BLaER1 (cell line): ENCODE measurements around the gene MAU2.
"Not testable (repeated sequence)": the region's sequence is repeated elsewhere in the genome, so short reads cannot be mapped to it uniquely, and the experiment has no call there.

Experiments used
- H3K27ac ChIP-seq: shearing (Covaris generic); formaldehyde crosslinking; 2 replicates; pipeline ENCODE4 v1.8.1; 2022
- H3K27me3 ChIP-seq: shearing (Covaris generic); formaldehyde crosslinking; 2 replicates; pipeline ENCODE4 v1.8.1; 2022
- H3K36me3 ChIP-seq: shearing (Covaris generic); formaldehyde crosslinking; 2 replicates; pipeline ENCODE4 v1.8.1; 2022
- H3K4me1 ChIP-seq: shearing (Covaris generic); formaldehyde crosslinking; 2 replicates; pipeline ENCODE4 v1.8.1; 2022
- H3K4me2 ChIP-seq: shearing (Covaris generic); formaldehyde crosslinking; 2 replicates; pipeline ENCODE4 v1.8.1; 2022
- H3K4me3 ChIP-seq: shearing (Covaris generic); formaldehyde crosslinking; 2 replicates; pipeline ENCODE4 v1.8.1; 2022
- H3K9ac ChIP-seq: shearing (Covaris generic); formaldehyde crosslinking; 2 replicates; pipeline ENCODE4 v1.8.1; 2022
- H3K9me3 ChIP-seq: shearing (Covaris generic); formaldehyde crosslinking; 2 replicates; pipeline ENCODE4 v1.8.1; 2022
- H4K20me1 ChIP-seq: shearing (Covaris generic); formaldehyde crosslinking; 2 replicates; pipeline ENCODE4 v1.8.1; 2022
- Cebpa-rat ChIP-seq: shearing (Covaris generic); IDR thresholded peaks from 2 replicates; pipeline ENCODE4 v1.8.1; 2022

MAU2 gene

GRCh38 chr19:19356500-19356899 is 35.9 kb downstream of the MAU2 start:
- H3K4me2 ChIP-seq, result no peak overlapping the region
- peaks cover 66% of the 10 kb centered on the region for H3K36me3 ChIP-seq
- H3K4me3 ChIP-seq, result no peak overlapping the region
- no peaks in the 10 kb centered on the region for H3K27me3 ChIP-seq
- H4K20me1 ChIP-seq, result no peaks in the 10 kb centered on the region
- H3K9ac ChIP-seq, result no peak overlapping the region
- no peak for TF ChIP-seq Cebpa-rat
- peaks cover 34% of the 10 kb centered on the region for H3K4me1 ChIP-seq
- no peak overlapping the region for H3K27ac ChIP-seq
- no peaks in the 10 kb centered on the region for H3K9me3 ChIP-seq

- H3K36me3 ChIP-seq, result peaks cover 61% of the 10 kb centered on the region
- no peak overlapping the region for H3K4me2 ChIP-seq
- no peak overlapping the region for H3K4me3 ChIP-seq
- no peak overlapping the region for H3K27ac ChIP-seq
- no peak overlapping the region for H3K9ac ChIP-seq
- H3K9me3 ChIP-seq, result no peaks in the 10 kb centered on the region
- peaks cover 39% of the 10 kb centered on the region for H3K4me1 ChIP-seq
- TF ChIP-seq Cebpa-rat, result no peak
- H4K20me1 ChIP-seq, result no peaks in the 10 kb centered on the region
- H3K27me3 ChIP-seq, result no peaks in the 10 kb centered on the region
Observed at GRCh38 chr19:19356901-19357566, 36.4 kb downstream of the MAU2 start.

GRCh38 chr19:19361075-19361594 is 40.5 kb downstream of the MAU2 start:
- Histone ChIP-seq H4K20me1 (no peaks in the 10 kb centered on the region), H3K9me3 (no peaks in the 10 kb centered on the region), H3K4me1 (peaks cover 73% of the 10 kb centered on the region), H3K27me3 (no peaks in the 10 kb centered on the region), H3K4me2 (peak overlapping the region; percentile 69), H3K36me3 (peaks cover 20% of the 10 kb centered on the region), H3K4me3 (no peak overlapping the region), H3K27ac (peak overlapping the region; percentile 52; the same call in 1 of the 2 replicates), H3K9ac (no peak overlapping the region)
- TF ChIP-seq Cebpa-rat, result no peak

- Histone ChIP-seq H3K9me3 (no peaks in the 10 kb centered on the region), H3K27me3 (no peaks in the 10 kb centered on the region), H3K9ac (peak overlapping the region; percentile 31; the same call in 1 of the 2 replicates), H4K20me1 (no peaks in the 10 kb centered on the region), H3K4me1 (peaks cover 81% of the 10 kb centered on the region), H3K36me3 (peaks cover 11% of the 10 kb centered on the region), H3K4me3 (no peak overlapping the region), H3K27ac (peak overlapping the region; percentile 52), H3K4me2 (peak overlapping the region; percentile 69)
- no peak for TF ChIP-seq Cebpa-rat
Observed at GRCh38 chr19:19362075-19362474, 41.4 kb downstream of the MAU2 start.

GRCh38 chr19:19366434-19367396 is 46.1 kb downstream of the MAU2 start:
- Histone ChIP-seq H3K27ac (no peak overlapping the region), H4K20me1 (no peaks in the 10 kb centered on the region), H3K9me3 (no peaks in the 10 kb centered on the region), H3K4me3 (no peak overlapping the region), H3K9ac (no peak overlapping the region), H3K4me2 (peak overlapping the region; percentile 21; the same call in 1 of the 2 replicates), H3K27me3 (no peaks in the 10 kb centered on the region), H3K4me1 (peaks cover 54% of the 10 kb centered on the region), H3K36me3 (no peaks in the 10 kb centered on the region)
- TF ChIP-seq Cebpa-rat, result no peak

GRCh38 chr19:19368087-19368486 is 47.5 kb downstream of the MAU2 start:
- Histone ChIP-seq H3K9ac (no peak overlapping the region), H3K36me3 (no peaks in the 10 kb centered on the region), H4K20me1 (no peaks in the 10 kb centered on the region), H3K27me3 (no peaks in the 10 kb centered on the region), H3K9me3 (no peaks in the 10 kb centered on the region), H3K27ac (no peak overlapping the region), H3K4me1 (peaks cover 51% of the 10 kb centered on the region), H3K4me2 (no peak overlapping the region), H3K4me3 (no peak overlapping the region)
- TF ChIP-seq Cebpa-rat, result no peak

- Histone ChIP-seq H3K9ac (no peak overlapping the region), H3K27ac (no peak overlapping the region)
- TF ChIP-seq Cebpa-rat, result no peak
Observed at GRCh38 chr19:19371059-19371458, 50.4 kb downstream of the MAU2 start.

GRCh38 chr19:19372656-19373416 is 52.2 kb downstream of the MAU2 start:
- TF ChIP-seq Cebpa-rat, result no peak
- peak overlapping the region; percentile 60 for H3K27ac ChIP-seq
- peak overlapping the region; percentile 21; the same call in 1 of the 2 replicates for H3K9ac ChIP-seq
- H3K4me2 ChIP-seq, result peak overlapping the region; percentile 73
- peaks cover 44% of the 10 kb centered on the region for H3K4me1 ChIP-seq
- H3K4me3 ChIP-seq, result peak overlapping the region; percentile 29; the same call in 1 of the 2 replicates
- H3K36me3 ChIP-seq, result no peaks in the 10 kb centered on the region
- H4K20me1 ChIP-seq, result no peaks in the 10 kb centered on the region
- no peaks in the 10 kb centered on the region for H3K9me3 ChIP-seq
- H3K27me3 ChIP-seq, result no peaks in the 10 kb centered on the region

More at GRCh38 chr19:19371059-19371458, 50.4 kb downstream of the MAU2 start:
- H3K9me3 ChIP-seq, result no peaks in the 10 kb centered on the region
- H3K4me3 ChIP-seq, result no peak overlapping the region
- H3K36me3 ChIP-seq, result no peaks in the 10 kb centered on the region
- peaks cover 51% of the 10 kb centered on the region for H3K4me1 ChIP-seq
- H3K4me2 ChIP-seq, result no peak overlapping the region
- H4K20me1 ChIP-seq, result no peaks in the 10 kb centered on the region
- no peaks in the 10 kb centered on the region for H3K27me3 ChIP-seq

- Histone ChIP-seq H3K9ac (no peak overlapping the region), H3K4me3 (no peak overlapping the region), H3K4me2 (no peak overlapping the region), H3K4me1 (peaks cover 38% of the 10 kb centered on the region), H3K27me3 (no peaks in the 10 kb centered on the region), H3K36me3 (no peaks in the 10 kb centered on the region), H3K9me3 (no peaks in the 10 kb centered on the region), H3K27ac (no peak overlapping the region), H4K20me1 (no peaks in the 10 kb centered on the region)
- no peak for TF ChIP-seq Cebpa-rat
Observed at GRCh38 chr19:19379527-19379926, 58.9 kb downstream of the MAU2 start.

- H3K4me1 ChIP-seq, result peaks cover 36% of the 10 kb centered on the region
- H4K20me1 ChIP-seq, H3K27ac ChIP-seq: not testable (repeated sequence)
Observed at GRCh38 chr19:19380316-19380715, 59.7 kb downstream of the MAU2 start.

More at GRCh38 chr19:19380316-19380715, 59.7 kb downstream of the MAU2 start:
- not testable (repeated sequence) for H3K9ac ChIP-seq, H3K9me3 ChIP-seq, H3K27me3 ChIP-seq, H3K4me2 ChIP-seq, H3K4me3 ChIP-seq, H3K36me3 ChIP-seq
